NCI-H460 (cell line): ENCODE results near the gene CPNE7. TPM values are rescaled to one million over a fixed set of nuclear protein-coding genes. Genes with fewer than 3 reads are reported as not detected.

Source experiments
- DNase-seq: peaks from one replicate; pipeline ENCODE4 v3.0.0-alpha.2; 2016; ENCODE audit warnings: low read depth; ENCODE audit errors: extremely low read depth
- total RNA-seq: library from RNA; depleted of rRNA; stranded (reverse); fragments of >200 nt; shearing (Covaris generic); gene quantifications from 2 replicates; pipeline ENCODE4 v1.2.3, GENCODE V29; 2014

The CPNE7 gene
- total RNA-seq, 1 experiment from 2014 or later: 43.1 TPM

DNA sequence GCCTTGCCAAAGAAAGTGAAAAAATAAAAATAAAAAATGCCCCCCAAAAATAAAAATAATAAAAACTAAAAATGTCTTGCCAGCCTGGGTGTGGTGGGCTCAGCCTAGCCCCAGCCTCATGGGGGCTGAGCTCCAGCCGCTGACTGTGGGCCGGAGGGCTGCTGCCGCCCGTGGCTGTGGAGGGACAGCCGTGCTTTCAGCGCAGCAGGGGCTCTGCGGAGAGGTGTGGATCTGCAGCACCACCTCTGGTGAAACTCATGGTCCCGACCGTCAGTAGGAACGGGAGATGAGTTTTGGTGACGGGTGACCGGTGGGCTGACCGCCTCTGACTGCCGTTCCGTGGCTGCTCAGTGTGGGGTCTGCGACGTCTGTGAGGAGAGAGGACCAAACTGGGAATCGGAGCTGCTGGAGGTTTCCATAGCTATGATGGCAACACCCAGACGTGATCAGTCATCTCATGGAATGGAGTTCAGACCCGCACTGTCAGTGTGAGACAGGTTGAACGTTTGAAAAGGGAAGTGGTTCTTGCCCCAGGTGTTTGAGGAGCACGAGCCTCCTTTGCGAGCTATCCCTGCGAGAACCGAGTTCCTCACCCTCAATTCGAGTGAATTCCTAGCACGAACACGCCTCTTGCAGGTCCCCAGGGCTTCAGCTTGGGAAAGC lies 27.1 kb upstream of the CPNE7 start:
- no peak for DNase-seq

DNA sequence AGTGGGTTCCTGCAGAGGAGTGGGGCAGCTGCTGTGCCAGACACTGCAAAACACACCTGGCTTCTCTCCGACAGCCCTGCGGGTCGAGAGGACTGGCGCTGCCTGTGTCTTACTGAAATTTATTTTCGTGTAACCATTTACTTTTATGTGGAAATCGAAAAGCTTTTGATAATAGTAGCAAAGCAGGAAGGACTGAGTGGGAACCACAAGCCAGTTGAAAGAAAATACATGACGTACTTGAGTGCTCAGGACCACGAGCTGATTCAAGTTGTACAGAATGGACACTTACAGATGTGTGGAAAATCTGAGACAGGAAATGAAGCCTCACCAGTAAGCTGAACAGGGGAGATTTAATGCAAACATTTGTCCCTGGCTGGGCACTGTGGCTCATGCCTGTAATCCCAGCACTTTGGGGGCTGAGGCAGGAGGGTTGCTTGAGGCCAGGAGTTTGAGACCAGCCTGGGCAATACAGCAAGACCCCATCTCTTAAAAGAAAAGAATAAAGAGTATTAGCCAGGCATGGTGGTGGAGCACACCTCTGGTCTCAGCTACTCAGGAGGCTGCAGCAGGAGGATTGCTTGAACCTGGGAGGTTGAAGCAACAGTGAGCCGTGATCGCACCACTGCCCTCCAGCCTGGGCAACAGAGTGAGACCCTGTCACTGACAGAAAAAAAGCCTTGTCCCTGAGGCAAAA lies 26.4 kb upstream of the CPNE7 start:
- DNase-seq: no peak

DNA sequence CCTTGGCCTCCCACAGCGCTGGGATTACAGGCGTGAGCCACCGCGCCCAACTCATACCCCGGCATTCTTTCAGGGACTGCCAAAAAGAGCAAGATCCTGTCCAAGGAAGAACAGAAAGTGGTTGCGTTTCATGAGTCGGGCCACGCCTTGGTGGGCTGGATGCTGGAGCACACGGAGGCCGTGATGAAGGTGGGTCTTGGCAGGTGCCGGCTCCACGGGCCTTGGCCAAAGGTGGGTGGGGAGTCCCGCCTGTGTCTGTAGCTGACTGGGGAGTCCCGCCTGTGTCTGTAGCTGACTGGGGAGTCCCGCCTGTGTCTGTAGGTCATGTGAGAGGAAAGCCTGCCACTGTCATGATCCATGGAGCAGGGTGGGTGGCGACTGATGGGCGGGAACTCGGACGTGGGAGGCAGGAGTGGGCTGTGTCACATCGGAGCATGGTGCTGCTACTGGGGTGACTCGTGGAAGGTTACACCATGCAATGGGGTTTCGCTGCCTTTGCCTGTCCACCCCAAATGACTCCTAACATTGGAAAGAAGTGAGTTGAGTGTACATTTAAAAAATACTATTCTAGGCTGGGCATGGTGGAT lies 25.0 kb upstream of the CPNE7 start:
- DNase-seq: no peak

DNA sequence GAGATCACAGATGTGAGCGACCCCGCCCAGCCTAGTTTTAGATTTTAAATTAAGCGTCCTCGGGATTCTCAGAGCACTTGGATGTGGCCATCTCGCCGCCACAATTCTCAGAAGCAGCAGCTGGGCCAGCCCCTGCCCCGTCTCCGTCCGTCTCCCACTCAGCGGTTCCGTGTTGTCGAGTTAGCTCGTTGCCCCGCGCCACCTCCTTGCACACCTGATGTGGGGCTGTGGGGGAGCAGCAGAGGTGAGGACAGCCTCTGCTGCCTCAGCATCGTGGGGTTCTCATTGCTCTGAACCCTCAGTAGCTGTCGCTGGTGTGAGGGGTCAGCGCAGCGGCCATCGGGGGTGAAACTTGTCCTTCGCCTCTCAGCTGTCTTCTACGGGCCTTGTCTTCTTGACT lies 23.2 kb upstream of the CPNE7 start:
- DNase-seq: no peak

DNA sequence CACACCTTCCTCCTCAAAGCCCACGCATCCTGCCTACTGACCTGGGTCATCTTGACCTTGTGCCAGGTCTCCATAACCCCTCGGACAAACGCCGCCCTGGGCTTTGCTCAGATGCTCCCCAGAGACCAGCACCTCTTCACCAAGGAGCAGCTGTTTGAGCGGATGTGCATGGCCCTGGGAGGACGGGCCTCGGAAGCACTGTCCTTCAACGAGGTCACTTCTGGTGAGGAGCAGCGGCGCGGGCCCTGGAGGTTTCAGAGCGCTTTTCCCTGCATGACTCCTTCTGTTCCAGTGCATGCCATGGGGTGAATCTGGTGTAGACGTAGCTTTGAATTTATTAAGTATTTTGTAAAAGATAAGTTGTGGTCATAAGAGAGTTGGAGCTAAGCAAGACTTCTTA lies 22.6 kb upstream of the CPNE7 start:
- no peak for DNase-seq

DNA sequence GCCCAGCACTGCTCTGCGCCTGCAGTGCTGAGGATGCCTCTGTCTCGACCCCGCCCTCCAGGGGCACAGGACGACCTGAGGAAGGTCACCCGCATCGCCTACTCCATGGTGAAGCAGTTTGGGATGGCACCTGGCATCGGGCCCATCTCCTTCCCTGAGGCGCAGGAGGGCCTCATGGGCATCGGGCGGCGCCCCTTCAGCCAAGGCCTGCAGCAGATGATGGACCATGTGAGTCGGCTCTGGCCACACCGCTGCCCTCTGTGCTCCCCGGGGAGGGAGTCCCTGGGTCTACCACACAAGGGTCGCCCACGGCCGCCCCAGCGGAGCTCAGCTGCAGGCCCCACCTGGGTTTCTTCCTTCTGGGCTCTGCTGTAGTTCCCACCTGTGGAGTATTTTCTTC lies 21.8 kb upstream of the CPNE7 start:
- DNase-seq: no peak

DNA sequence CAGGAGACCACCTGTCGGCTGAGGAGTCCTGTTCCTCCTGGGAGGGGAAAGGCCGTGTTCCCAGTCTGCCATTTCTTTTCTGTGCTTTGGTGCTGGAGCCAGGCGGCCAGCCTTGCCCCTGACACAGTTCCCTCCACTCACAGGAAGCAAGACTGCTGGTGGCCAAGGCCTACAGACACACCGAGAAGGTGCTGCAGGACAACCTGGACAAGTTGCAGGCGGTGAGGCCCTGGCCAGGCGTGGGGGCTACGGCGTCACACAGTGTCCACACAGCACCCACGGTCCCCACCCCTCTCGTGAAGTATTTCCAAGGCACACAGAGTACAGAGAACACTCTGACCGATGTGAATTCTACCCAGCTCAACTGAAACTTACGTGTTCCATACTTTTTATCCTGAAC lies 21.2 kb upstream of the CPNE7 start:
- DNase-seq: no peak

DNA sequence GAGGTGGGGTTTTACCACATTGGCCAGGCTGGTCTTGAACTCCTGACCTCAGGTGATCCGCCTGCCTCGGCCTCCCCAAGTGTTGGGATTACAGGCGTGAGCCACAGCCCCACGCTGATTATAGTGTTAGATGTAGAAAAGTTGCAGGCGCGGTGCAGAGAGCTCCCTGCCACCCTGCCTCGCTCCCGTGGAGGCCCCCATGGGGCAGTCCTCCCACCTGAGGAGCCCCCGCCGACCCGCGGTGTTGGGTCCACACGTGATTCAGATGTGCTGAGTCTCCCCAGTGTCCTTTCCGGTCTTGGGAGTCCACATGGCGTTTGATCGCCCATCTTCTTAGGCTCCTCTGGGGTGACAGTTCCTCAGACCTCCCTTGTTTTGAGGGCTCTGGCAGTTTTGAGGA lies 20.3 kb upstream of the CPNE7 start:
- DNase-seq: no peak

DNA sequence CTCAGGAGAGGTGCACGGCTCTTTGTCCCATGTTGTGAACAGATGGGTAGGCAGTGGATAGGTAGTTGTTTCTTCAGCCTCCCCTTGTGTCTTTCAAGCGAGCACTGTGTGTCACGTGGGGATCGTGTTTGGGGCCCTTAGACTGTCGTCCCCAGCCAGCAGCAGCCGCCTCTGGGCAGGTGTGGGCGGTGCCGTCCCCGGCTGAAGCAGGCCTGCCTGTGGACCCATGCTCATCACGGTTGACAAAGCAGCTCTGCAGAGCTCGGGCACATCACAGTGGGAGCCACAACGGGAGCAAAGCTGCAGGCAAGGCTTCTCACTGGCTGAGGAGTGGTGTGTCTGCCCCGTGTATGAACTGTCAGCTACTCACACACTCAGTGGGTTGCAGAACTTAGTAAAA lies 19.8 kb upstream of the CPNE7 start:
- DNase-seq: no peak

DNA sequence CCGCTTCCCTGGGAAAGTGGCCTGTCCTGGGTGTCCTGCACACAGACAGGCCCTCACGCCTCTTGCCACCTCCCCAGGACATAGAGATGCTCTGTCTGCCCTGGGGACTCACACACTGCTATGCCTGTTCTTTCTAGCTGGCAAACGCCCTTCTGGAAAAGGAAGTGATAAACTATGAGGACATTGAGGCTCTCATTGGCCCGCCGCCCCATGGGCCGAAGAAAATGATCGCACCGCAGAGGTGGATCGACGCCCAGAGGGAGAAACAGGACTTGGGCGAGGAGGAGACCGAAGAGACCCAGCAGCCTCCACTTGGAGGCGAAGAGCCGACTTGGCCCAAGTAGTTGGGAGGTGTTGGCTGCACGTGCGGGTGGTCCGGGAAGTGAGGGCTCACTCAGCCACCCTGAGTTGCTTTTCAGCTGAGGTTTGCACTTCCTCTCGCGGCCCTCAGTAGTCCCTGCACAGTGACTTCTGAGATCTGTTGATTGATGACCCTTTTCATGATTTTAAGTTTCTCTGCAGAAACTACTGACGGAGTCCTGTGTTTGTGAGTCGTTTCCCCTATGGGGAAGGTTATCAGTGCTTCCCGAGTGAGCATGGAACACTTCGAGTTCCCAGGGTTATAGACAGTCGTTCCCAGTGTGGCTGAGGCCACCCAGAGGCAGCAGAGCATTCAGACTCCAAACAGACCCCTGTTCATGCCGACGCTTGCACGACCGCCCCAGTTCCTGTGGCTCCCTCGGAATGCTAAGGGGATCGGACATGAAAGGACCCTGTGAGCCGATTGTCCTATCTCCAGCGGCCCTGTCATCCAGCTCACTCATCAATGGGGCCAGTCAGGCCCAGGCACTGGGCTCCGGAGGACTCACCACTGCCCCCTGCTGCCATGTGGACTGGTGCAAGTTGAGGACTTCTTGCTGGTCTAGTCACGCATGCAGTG lies 18.5 kb upstream of the CPNE7 start:
- peak; percentile 68 for DNase-seq

DNA sequence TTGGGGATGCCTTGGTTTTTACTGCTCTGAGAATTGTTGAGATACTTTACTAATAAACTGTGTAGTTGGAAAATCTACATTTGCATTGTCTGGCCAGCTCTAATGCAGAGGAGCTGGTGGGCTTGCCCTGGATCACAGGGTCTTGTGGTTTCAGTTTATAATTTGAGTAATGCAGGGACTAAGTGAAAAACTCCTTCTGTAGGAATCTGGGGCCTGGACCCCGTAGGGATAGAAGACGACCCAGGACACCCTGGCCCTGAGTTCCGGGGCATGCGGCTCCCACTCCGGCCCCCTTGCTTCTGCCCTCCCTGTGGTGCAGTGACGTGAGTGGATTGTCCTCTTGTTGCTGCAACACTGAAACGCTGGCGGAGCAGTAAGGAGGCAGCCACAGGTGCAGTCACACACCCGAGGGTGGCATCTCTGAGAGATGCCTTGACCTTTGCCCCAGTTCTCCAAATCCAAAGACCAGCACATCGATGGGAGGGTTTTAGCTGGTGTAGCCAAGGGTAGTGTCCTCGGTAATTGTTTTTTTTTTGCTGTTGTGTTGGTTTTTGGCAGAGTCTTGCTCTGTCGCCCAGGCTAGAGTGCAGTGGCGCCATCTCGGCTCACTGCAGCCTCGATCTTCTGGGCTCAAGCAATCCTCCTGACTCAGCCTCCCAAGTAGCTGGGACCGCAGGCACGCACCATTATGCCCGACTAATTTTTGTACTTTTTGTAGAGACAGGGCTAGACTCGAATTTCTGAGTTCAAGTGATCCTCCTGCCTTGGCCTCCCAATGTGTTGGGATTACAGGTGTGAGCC lies 17.7 kb upstream of the CPNE7 start:
- DNase-seq: no peak

DNA sequence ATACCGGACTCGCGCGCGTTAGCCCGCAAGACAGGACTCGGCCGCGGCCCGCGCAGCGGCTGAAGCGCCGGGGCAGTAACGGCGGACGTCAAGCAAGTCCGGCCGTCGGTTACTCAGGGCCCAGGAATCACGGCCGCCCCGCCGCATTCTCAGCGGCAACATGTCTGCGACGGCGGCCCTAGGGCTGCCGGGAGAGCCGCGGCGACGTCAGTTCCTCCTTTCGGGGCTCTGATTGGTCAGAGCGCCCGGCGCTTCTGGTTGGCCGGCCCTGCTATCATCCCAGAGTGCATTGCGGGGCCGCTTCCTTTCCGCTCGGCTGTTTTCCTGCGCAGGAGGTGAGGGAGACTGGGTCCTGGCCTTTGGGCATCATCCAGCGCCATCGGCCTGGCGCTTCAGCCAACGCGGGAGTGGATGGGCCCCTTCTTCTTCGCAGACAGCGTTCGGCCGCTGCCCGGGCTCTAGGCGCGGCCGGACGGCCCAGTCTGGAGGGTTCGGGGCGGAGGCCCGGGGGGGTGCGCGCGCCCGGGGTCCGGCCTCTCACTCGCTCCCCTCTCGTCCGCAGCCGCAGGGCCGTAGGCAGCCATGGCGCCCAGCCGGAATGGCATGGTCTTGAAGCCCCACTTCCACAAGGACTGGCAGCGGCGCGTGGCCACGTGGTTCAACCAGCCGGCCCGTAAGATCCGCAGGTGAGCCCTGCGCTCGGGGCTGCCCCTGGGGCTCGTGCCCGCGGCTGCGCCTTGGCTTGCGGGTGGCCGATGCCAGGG lies 15.0 kb upstream of the CPNE7 start, which contains the start of gene RPL13:
Gene RPL13 (plus strand): TSS at position 305 of the 764 bp plus-strand sequence. CDS start 278 bp downstream, at position 583.
- DNase-seq: peak; percentile 96

DNA sequence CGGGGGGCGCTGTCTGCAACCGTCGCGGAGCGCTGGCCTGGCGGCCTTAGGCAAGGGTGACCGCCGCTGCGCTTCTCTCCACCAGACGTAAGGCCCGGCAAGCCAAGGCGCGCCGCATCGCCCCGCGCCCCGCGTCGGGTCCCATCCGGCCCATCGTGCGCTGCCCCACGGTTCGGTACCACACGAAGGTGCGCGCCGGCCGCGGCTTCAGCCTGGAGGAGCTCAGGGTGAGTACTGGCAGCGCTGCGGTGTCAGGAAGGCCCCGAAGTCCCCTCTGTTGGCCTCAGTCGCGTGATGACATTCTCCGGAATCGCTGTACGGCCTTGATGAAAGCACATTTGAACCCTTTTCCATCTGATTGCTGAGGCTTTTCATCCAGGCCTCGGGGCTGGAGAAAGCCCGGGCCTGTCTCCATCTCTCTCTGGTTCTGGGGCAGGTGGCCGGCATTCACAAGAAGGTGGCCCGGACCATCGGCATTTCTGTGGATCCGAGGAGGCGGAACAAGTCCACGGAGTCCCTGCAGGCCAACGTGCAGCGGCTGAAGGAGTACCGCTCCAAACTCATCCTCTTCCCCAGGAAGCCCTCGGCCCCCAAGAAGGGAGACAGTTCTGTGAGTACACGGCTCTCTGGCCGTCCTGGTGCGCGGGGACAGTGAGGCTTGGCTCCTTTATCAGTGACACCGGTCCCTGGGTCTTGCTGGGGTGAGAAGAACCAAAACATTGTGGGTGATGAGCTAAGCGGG lies 14.2 kb upstream of the CPNE7 start:
- no peak for DNase-seq

DNA sequence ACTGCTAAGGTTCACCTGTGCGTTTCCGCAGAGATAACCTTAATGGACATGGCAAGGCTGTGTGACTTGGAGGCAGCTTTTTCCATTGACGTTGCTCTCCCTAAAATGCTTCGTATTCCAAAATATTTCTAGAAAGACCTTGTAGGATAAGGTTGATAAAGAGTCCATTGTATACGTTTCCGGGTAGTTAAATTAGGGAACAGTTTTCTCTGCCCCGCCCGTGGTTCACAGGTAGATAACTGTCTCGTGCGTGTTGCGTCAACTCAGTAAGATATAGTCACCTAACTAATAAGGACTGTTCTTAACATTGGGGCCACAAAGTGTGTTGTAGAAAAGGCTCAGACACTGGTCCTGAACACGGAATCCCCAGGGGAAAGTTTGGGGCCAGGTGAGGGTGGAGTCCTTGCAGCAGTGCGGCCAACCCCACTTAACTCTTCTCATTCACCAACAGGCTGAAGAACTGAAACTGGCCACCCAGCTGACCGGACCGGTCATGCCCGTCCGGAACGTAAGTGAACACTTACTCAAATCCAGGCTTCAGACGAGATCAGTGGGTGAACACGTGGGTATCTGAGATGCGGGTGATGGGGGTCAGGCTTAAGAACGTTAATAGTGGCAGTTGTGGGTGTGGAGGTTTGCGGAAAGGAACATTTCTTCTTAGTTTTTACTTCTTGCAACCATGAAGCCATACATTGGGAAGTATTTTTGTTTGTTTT lies 13.5 kb upstream of the CPNE7 start:
- no peak for DNase-seq

DNA sequence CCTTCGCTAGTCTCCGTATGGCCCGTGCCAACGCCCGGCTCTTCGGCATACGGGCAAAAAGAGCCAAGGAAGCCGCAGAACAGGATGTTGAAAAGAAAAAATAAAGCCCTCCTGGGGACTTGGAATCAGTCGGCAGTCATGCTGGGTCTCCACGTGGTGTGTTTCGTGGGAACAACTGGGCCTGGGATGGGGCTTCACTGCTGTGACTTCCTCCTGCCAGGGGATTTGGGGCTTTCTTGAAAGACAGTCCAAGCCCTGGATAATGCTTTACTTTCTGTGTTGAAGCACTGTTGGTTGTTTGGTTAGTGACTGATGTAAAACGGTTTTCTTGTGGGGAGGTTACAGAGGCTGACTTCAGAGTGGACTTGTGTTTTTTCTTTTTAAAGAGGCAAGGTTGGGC lies 12.6 kb upstream of the CPNE7 start:
- no peak for DNase-seq

DNA sequence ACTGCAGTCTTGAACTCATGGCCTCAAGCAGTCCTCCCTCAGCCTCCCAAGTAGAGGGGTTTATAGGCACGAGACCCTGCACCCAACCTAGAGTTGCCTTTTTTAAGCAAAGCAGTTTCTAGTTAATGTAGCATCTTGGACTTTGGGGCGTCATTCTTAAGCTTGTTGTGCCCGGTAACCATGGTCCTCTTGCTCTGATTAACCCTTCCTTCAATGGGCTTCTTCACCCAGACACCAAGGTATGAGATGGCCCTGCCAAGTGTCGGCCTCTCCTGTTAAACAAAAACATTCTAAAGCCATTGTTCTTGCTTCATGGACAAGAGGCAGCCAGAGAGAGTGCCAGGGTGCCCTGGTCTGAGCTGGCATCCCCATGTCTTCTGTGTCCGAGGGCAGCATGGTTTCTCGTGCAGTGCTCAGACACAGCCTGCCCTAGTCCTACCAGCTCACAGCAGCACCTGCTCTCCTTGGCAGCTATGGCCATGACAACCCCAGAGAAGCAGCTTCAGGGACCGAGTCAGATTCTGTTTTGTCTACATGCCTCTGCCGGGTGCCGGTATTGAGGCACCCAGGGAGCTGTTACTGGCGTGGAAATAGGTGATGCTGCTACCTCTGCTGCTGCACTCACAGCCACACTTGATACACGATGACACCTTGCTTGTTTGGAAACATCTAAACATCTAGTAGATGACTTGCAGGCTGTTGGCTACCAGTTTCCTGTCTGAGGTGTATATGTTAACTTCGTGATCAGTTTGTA lies 11.7 kb upstream of the CPNE7 start:
- DNase-seq: no peak

DNA sequence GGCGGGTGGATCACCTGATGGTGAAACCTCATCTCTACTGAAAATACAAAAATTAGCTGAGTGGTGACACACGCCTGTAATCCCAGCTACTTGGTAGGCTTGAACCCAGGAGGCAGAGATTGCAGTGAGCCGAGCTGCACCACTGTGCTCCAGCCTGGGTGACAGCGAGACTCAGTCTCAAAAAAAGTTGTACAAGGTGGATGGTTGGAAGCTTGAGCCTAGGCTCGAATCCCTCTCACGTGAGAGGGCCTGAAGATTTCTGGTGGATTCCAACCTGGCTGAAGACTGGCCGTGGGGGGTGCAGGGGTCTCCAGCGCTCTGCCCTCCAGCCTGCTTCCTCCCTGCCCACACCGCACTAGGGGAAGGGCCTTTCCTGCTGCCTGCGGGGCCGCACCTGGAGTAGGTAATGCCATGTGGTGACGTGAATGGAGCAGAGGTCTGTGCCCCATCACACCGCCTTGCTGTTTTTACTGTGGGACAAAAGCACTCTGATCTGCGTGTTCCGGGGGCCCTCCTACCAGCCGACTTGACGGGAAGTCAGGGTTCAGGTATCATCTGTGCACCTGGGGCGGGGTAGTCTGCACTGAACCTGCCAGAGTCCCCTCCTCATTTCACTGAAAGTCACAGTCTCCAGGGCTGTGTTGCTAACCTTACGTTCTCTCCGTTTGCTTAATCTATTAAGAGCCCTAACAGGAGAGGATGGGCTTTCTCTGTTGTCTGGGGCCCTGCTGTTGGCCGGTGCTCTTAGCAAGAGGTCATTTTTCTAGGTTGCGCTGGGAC lies 10.9 kb upstream of the CPNE7 start:
- DNase-seq: no peak
